A673 (cell line): ENCODE measurements around the gene SMIM1.

Source experiments
- CTCF ChIP-seq: fragments of 300-800, 200-600 bp; sonication (generic); conservative IDR thresholded peaks from 2 replicates; pipeline ENCODE4 v1.5.1; 2017; ENCODE audit warnings: low read depth, mild to moderate bottlenecking, antibody characterized with exemption, low read length, moderate library complexity, mixed read lengths
- EZH2 ChIP-seq: fragments of 200-600 bp; sonication (generic); IDR thresholded peaks from 2 replicates; pipeline ENCODE4 v1.6.1; 2017; ENCODE audit warnings: borderline replicate concordance, low read depth, mild to moderate bottlenecking, mixed read lengths, antibody characterized with exemption, low read length; ENCODE audit not compliant: poor library complexity, severe bottlenecking

DNA sequence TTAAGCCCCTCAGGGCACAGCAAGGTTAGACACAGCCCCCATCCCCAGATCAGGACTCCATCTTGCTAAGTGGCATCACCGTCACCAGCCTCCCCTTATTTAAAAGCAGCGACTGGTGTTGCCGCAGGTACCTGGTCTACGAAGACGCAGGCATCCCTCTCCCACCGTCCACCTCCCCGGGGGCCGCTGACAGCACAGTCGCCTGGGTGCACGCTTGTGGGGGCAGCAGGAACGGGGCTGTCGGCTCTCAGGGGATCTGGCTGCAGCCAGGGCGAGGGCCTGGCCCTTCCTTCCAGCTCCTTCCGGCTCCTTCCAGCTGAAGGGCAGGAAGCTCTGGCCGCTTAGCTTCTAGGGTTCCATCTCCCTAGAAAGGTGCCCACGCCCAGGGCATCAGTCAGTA lies 37.9 kb upstream of the SMIM1 start:
- TF ChIP-seq CTCF = no peak
- TF ChIP-seq EZH2 = no peak
